BLaER1 (cell line): ENCODE measurements around the gene MNT.

Source experiments
- H3K27ac ChIP-seq: shearing (Covaris generic); formaldehyde crosslinking; 2 replicates; pipeline ENCODE4 v1.8.1; 2022
- H3K27me3 ChIP-seq: shearing (Covaris generic); formaldehyde crosslinking; 2 replicates; pipeline ENCODE4 v1.8.1; 2022
- H3K36me3 ChIP-seq: shearing (Covaris generic); formaldehyde crosslinking; 2 replicates; pipeline ENCODE4 v1.8.1; 2022
- H3K4me1 ChIP-seq: shearing (Covaris generic); formaldehyde crosslinking; 2 replicates; pipeline ENCODE4 v1.8.1; 2022
- H3K4me2 ChIP-seq: shearing (Covaris generic); formaldehyde crosslinking; 2 replicates; pipeline ENCODE4 v1.8.1; 2022
- H3K4me3 ChIP-seq: shearing (Covaris generic); formaldehyde crosslinking; 2 replicates; pipeline ENCODE4 v1.8.1; 2022
- H3K9ac ChIP-seq: shearing (Covaris generic); formaldehyde crosslinking; 2 replicates; pipeline ENCODE4 v1.8.1; 2022
- H3K9me3 ChIP-seq: shearing (Covaris generic); formaldehyde crosslinking; 2 replicates; pipeline ENCODE4 v1.8.1; 2022
- H4K20me1 ChIP-seq: shearing (Covaris generic); formaldehyde crosslinking; 2 replicates; pipeline ENCODE4 v1.8.1; 2022
- Cebpa-rat ChIP-seq: shearing (Covaris generic); IDR thresholded peaks from 2 replicates; pipeline ENCODE4 v1.8.1; 2022

MNT gene

GRCh38 chr17:2338315-2338657, 62.6 kb downstream of the MNT start:
- peak overlapping the region; percentile 89 for H3K4me3 ChIP-seq
- peak overlapping the region; percentile 100 for H3K4me2 ChIP-seq
- H4K20me1 ChIP-seq = peaks cover 51% of the 10 kb centered on the region
- peaks cover 36% of the 10 kb centered on the region for H3K4me1 ChIP-seq
- 0 out of 2 replicates have a peak overlapping the region, but pooled peaks have one; percentile 83 for H3K27ac ChIP-seq
- peaks cover 48% of the 10 kb centered on the region for H3K36me3 ChIP-seq
- TF ChIP-seq Cebpa-rat = no peak
- peak overlapping the region; percentile 94 for H3K9ac ChIP-seq
- H3K9me3 ChIP-seq = no peaks in the 10 kb centered on the region
- H3K27me3 ChIP-seq = no peaks in the 10 kb centered on the region

DNA sequence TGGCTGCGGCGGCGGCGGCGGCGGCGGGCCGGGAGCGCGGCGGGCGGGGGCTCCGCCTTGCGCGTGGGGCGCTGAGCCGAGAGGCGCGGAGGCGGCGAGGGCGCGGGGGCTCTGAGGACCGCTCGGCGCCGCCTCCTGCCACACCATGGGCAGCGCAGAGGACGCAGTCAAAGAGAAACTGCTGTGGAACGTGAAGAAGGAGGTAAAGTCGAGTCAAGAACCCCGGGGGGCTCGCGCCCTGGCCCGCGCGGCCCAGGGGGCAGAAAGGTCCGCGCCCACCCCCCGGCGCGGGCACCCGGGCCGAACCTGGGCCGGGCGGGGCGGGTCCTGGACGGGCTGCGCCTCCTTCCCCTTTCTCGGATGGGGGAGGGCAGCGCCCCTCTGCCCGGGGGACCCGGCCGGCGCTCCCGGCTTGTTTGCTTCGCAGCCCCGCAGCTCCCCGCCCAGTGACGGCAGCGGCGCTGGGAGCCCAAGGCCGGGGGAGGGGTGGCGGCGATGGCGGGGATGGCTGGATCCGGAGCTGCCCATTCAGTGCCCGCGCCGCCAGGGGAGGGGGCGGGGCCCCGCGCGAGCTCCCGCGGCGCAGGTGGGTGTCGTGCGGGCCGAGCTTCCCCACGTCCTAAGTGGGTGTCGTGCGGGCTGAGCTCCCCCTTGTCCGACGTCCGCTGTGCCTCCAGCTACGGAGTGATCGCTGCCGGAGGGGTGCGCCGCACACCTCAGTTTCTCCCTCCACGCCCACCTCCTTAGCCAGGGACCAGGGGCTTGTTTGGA, 63.1 kb downstream of the MNT start:
- H3K9ac ChIP-seq = peak overlapping the region; percentile 94
- H3K27ac ChIP-seq = peak overlapping the region; percentile 83
- H3K9me3 ChIP-seq = no peaks in the 10 kb centered on the region
- peak overlapping the region; percentile 100 for H3K4me2 ChIP-seq
- peaks cover 57% of the 10 kb centered on the region for H4K20me1 ChIP-seq
- no peaks in the 10 kb centered on the region for H3K27me3 ChIP-seq
- peak overlapping the region; percentile 89 for H3K4me3 ChIP-seq
- H3K4me1 ChIP-seq = peaks cover 36% of the 10 kb centered on the region
- peaks cover 48% of the 10 kb centered on the region for H3K36me3 ChIP-seq
- no peak for TF ChIP-seq Cebpa-rat

GRCh38 chr17:2336852-2337543, 63.9 kb downstream of the MNT start, which contains the start of gene SGSM2:
Gene SGSM2, plus strand, starts transcription at chr17:2337501. Its CDS starts 188 bp downstream, at chr17:2337689.
- H3K9ac ChIP-seq = peak within 1 kb of the TSS; percentile 94
- peak within 1 kb of the TSS; percentile 83 for H3K27ac ChIP-seq
- H3K9me3 ChIP-seq = no peaks in the 10 kb centered on the region
- H3K27me3 ChIP-seq = no peaks in the 10 kb centered on the region
- H3K4me1 ChIP-seq = peaks cover 36% of the 10 kb centered on the region
- H4K20me1 ChIP-seq = peaks cover 57% of the 10 kb centered on the region
- TF ChIP-seq Cebpa-rat = no peak
- peak within 1 kb of the TSS; percentile 100 for H3K4me2 ChIP-seq
- H3K4me3 ChIP-seq = peak within 1 kb of the TSS; percentile 89
- H3K36me3 ChIP-seq = peaks cover 53% of the 10 kb centered on the region

GRCh38 chr17:2336215-2336851, 64.5 kb downstream of the MNT start, which contains the start of gene TSR1:
Gene TSR1, minus strand, starts transcription at chr17:2336457. Its CDS starts 30 bp downstream, at chr17:2336427.
- H3K27ac ChIP-seq = peak within 1 kb of the TSS; percentile 83
- H3K4me1 ChIP-seq = peaks cover 36% of the 10 kb centered on the region
- H3K9ac ChIP-seq = peak within 1 kb of the TSS; percentile 94
- peak within 1 kb of the TSS; percentile 100 for H3K4me2 ChIP-seq
- H4K20me1 ChIP-seq = peaks cover 62% of the 10 kb centered on the region
- peak within 1 kb of the TSS; percentile 89 for H3K4me3 ChIP-seq
- H3K36me3 ChIP-seq = peaks cover 53% of the 10 kb centered on the region
- H3K9me3 ChIP-seq = no peaks in the 10 kb centered on the region
- no peak for TF ChIP-seq Cebpa-rat
- H3K27me3 ChIP-seq = no peaks in the 10 kb centered on the region

DNA sequence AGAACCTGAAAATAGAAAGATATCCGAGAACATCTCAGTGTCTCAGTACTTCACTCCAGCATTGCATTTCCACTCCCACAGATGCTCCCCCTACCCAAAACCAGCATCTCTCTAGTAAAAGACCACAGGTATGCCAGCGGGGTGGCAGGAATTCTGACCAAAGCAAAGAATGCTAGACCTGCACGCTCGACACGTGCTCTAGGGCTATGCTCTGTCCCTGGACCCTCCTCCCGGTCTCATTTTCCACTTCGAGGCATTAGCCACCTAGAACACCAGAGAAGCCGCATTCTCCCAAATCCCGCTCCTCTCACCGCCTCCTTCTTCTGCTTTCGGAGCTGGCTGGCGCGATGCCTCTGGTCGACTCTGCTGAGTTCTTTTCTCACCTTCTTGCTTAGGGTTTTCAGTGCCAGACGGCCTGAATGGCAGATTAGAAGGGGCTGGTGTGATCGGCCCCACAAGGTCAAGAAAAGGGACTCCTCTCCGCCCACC, 65.1 kb downstream of the MNT start:
- Histone ChIP-seq H3K4me2 (peak overlapping the region; percentile 100), H4K20me1 (peaks cover 62% of the 10 kb centered on the region), H3K27ac (peak overlapping the region; percentile 83)

More for the DNA sequence above, 65.1 kb downstream of the MNT start:
- peaks cover 36% of the 10 kb centered on the region for H3K4me1 ChIP-seq
- peak overlapping the region; percentile 94 for H3K9ac ChIP-seq
- peak overlapping the region; percentile 89 for H3K4me3 ChIP-seq
- H3K27me3 ChIP-seq = no peaks in the 10 kb centered on the region
- H3K9me3 ChIP-seq = no peaks in the 10 kb centered on the region
- TF ChIP-seq Cebpa-rat = no peak
- peaks cover 53% of the 10 kb centered on the region for H3K36me3 ChIP-seq
